H9 (cell line): Measurements from ENCODE around the gene FBN3. TPM values are rescaled to one million over a fixed set of nuclear protein-coding genes. Genes with fewer than 3 reads are reported as not detected.

Experiments
- DNase-seq: peaks from one replicate; pipeline ENCODE4 v3.0.0-alpha.2; 2017
- H2AFZ ChIP-seq: one replicate; pipeline ENCODE4 v1.6.1; 2013; ENCODE audit warnings: mild to moderate bottlenecking, low read length, control low read depth, moderate library complexity
- H2AK5ac ChIP-seq: 2 replicates; pipeline ENCODE4 v1.6.1; 2013; ENCODE audit warnings: low read length, control low read depth, mixed read lengths; ENCODE audit not compliant: insufficient read length
- H2BK120ac ChIP-seq: one replicate; pipeline ENCODE4 v1.6.1; 2013; ENCODE audit warnings: low read depth, mild to moderate bottlenecking, low read length, control low read depth, inconsistent platforms; ENCODE audit not compliant: poor library complexity, severe bottlenecking
- H2BK12ac ChIP-seq: 2 replicates; pipeline ENCODE4 v1.6.1; 2013; ENCODE audit warnings: low read length, control low read depth, mixed read lengths, low read depth; ENCODE audit not compliant: insufficient read length
- H2BK15ac ChIP-seq: 2 replicates; pipeline ENCODE4 v1.6.1; 2013; ENCODE audit warnings: low read depth, low read length, control low read depth
- H2BK20ac ChIP-seq: one replicate; pipeline ENCODE4 v1.6.1; 2013; ENCODE audit warnings: low read depth, mild to moderate bottlenecking, low read length, control low read depth, inconsistent platforms; ENCODE audit not compliant: poor library complexity, severe bottlenecking
- H2BK5ac ChIP-seq: 2 replicates; pipeline ENCODE4 v1.6.1; 2013; ENCODE audit warnings: low read length, control low read depth, mixed read lengths; ENCODE audit not compliant: insufficient read length
- H3K14ac ChIP-seq: 2 replicates; pipeline ENCODE4 v1.6.1; 2013; ENCODE audit warnings: low read length, control low read depth; ENCODE audit not compliant: insufficient read depth
- H3K18ac ChIP-seq: 2 replicates; pipeline ENCODE4 v1.6.1; 2013; ENCODE audit warnings: low read depth, mild to moderate bottlenecking, mixed read lengths, low read length, control low read depth; ENCODE audit not compliant: insufficient read length
- H3K23ac ChIP-seq: 2 replicates; pipeline ENCODE4 v1.6.1; 2013; ENCODE audit warnings: low read length, control low read depth, mixed read lengths, low read depth; ENCODE audit not compliant: insufficient read length
- H3K23me2 ChIP-seq: 2 replicates; pipeline ENCODE4 v1.6.1; 2013; ENCODE audit warnings: low read depth, mild to moderate bottlenecking, mixed read lengths, low read length, control low read depth; ENCODE audit not compliant: insufficient read length, poor library complexity, severe bottlenecking
- H3K27ac ChIP-seq: 2 replicates; pipeline ENCODE4 v1.5.1; 2013; ENCODE audit warnings: low read length, control low read depth, mixed read lengths, low read depth; ENCODE audit not compliant: insufficient read length
- H3K27me3 ChIP-seq: 2 replicates; pipeline ENCODE4 v1.6.1; 2013; ENCODE audit warnings: low read length, control low read depth, inconsistent platforms; ENCODE audit not compliant: insufficient read depth
- H3K4ac ChIP-seq: 2 replicates; pipeline ENCODE4 v1.6.1; 2013; ENCODE audit warnings: low read depth, mild to moderate bottlenecking, control low read depth, inconsistent platforms, low read length, moderate library complexity
- H3K4me1 ChIP-seq: 2 replicates; pipeline ENCODE4 v1.6.1; 2013; ENCODE audit warnings: low read length, control low read depth, inconsistent platforms; ENCODE audit not compliant: insufficient read depth
- H3K4me2 ChIP-seq: 2 replicates; pipeline ENCODE4 v1.6.1; 2013; ENCODE audit warnings: low read length, control low read depth, mixed read lengths; ENCODE audit not compliant: insufficient read length, insufficient read depth
- H3K56ac ChIP-seq: 2 replicates; pipeline ENCODE4 v1.6.1; 2013; ENCODE audit warnings: low read depth, mild to moderate bottlenecking, mixed read lengths, low read length, control low read depth; ENCODE audit not compliant: insufficient read length
- H3K79me1 ChIP-seq: 2 replicates; pipeline ENCODE4 v1.6.1; 2013; ENCODE audit warnings: low read depth, mild to moderate bottlenecking, moderate library complexity, low read length, control low read depth, inconsistent platforms; ENCODE audit not compliant: insufficient read depth, poor library complexity, severe bottlenecking
- H3K79me2 ChIP-seq: 2 replicates; pipeline ENCODE4 v1.6.1; 2013; ENCODE audit warnings: low read length, control low read depth, inconsistent platforms; ENCODE audit not compliant: insufficient read depth
- H3K9ac ChIP-seq: 2 replicates; pipeline ENCODE4 v1.6.1; 2013; ENCODE audit warnings: low read length, control low read depth, mixed read lengths; ENCODE audit not compliant: insufficient read length; ENCODE audit errors: extremely low read depth
- H3K9me3 ChIP-seq: one replicate; pipeline ENCODE4 v1.6.1; 2013; ENCODE audit warnings: low read depth, low read length, inconsistent platforms; ENCODE audit not compliant: control insufficient read depth
- H3T11ph ChIP-seq: one replicate; pipeline ENCODE4 v1.6.1; 2013; ENCODE audit warnings: mild to moderate bottlenecking, low read length, control low read depth, inconsistent platforms
- H4K20me1 ChIP-seq: one replicate; pipeline ENCODE4 v1.6.1; 2013; ENCODE audit not compliant: control insufficient read depth, insufficient read length, insufficient read depth
- H4K5ac ChIP-seq: 2 replicates; pipeline ENCODE4 v1.6.1; 2013; ENCODE audit warnings: low read depth, mild to moderate bottlenecking, mixed read lengths, low read length, control low read depth; ENCODE audit not compliant: insufficient read length
- H4K8ac ChIP-seq: replicated peaks from 2 replicates; pipeline ENCODE4 v1.6.1; 2013; ENCODE audit warnings: low read length, control low read depth, mixed read lengths, low read depth; ENCODE audit not compliant: insufficient read length
- H4K91ac ChIP-seq: 2 replicates; pipeline ENCODE4 v1.6.1; 2013; ENCODE audit warnings: low read depth, mild to moderate bottlenecking, moderate library complexity, mixed read lengths, low read length, control low read depth; ENCODE audit not compliant: insufficient read length
- H3K27ac Mint-ChIP-seq, 3 experiments: 2 replicates in 2 of 3; 3 replicates in 1 of 3; pipeline ENCODE4 v1.8.0; 2020 to 2021; ENCODE audit warnings: mixed read lengths in 3 of 3, mild to moderate bottlenecking in 1 of 3, moderate library complexity in 1 of 3
- H3K27me3 Mint-ChIP-seq: 2 replicates; pipeline ENCODE4 v1.8.0; 2021; ENCODE audit warnings: low read depth, mild to moderate bottlenecking, moderate library complexity, mixed read lengths
- H3K36me3 Mint-ChIP-seq, 3 experiments: 2 replicates in 2 of 3; 3 replicates in 1 of 3; pipeline ENCODE4 v1.8.0; 2020 to 2021; ENCODE audit warnings: low read depth in 3 of 3, mixed read lengths in 3 of 3; ENCODE audit not compliant: insufficient read depth in 1 of 3
- H3K4me1 Mint-ChIP-seq, 2 experiments: 2 replicates each; pipeline ENCODE4 v1.8.0; 2020; ENCODE audit warnings: mixed read lengths in 2 of 2
- H3K4me3 Mint-ChIP-seq, 2 experiments: 2 replicates in 1 of 2; 3 replicates in 1 of 2; pipeline ENCODE4 v1.8.0; 2020 to 2021; ENCODE audit warnings: mild to moderate bottlenecking in 2 of 2, mixed read lengths in 2 of 2, moderate library complexity in 1 of 2
- H3K9me3 Mint-ChIP-seq, 2 experiments: 2 replicates in 1 of 2; 3 replicates in 1 of 2; pipeline ENCODE4 v1.8.0; 2020; ENCODE audit warnings: mild to moderate bottlenecking in 2 of 2, mixed read lengths in 2 of 2, moderate library complexity in 1 of 2
- WGBS: extraction: QIAGEN DNeasy Blood & Tissue Kit; methylation state at CpG from one replicate; pipeline ENCODE4 v1.1.7; 2013; ENCODE audit warnings: missing lambda C conversion rate, low lambda C conversion rate, mixed read lengths; ENCODE audit not compliant: insufficient read length; ENCODE audit errors: extremely low coverage; 5-methylcytosine and 5-hydroxymethylcytosine counted together
- total RNA-seq: library from RNA; stranded (reverse); gene quantifications from 2 replicates; pipeline ENCODE4 v1.2.1, GENCODE V29; 2021
- TF ChIP-seq, protein P1 (sequence below): fragments of 200-600 bp; sonication (generic); conservative IDR thresholded peaks from 3 replicates; pipeline ENCODE4 v1.8.0; 2021; ENCODE audit warnings: antibody characterized with exemption, mild to moderate bottlenecking

FBN3 gene
- total RNA-seq, 1 experiment from 2014 or later: 31.0 TPM

- Histone ChIP-seq H4K91ac (no peak overlapping the region), H2BK15ac (no peak overlapping the region), H3K14ac (no peak overlapping the region), H2BK20ac (no peak overlapping the region), H3K4me1 (no peaks in the 10 kb centered on the region), H4K20me1 (no peaks in the 10 kb centered on the region), H4K8ac (no peak overlapping the region), H3K9me3 (peaks cover under 1% of the 10 kb centered on the region), H3K27ac (no peak overlapping the region), H3K9ac (no peak overlapping the region), H4K5ac (no peak overlapping the region), H3K23ac (no peak overlapping the region), H3K4me2 (no peak overlapping the region), H2BK12ac (no peak overlapping the region), H2BK120ac (no peak overlapping the region), H2AK5ac (no peak overlapping the region), H3K79me1 (no peaks in the 10 kb centered on the region), H3T11ph (no peak overlapping the region), H2BK5ac (no peak overlapping the region), H3K56ac (no peak overlapping the region), H3K4ac (no peak overlapping the region), H2AFZ (no peak overlapping the region), H3K23me2 (no peaks in the 10 kb centered on the region), H3K79me2 (no peaks in the 10 kb centered on the region), H3K18ac (no peak overlapping the region), H3K27me3 (no peaks in the 10 kb centered on the region)
- Mint-ChIP-seq H3K27me3 (0 out of 2 replicates have a peak, but pooled peaks cover 2% of the 10 kb centered on the region), H3K4me3 (no peak overlapping the region), H3K9me3 (peaks cover 5 to 7% of the 10 kb centered on the region in 2 experiments), H3K27ac (peak overlapping the region in 2 of 3 experiments; percentile 37 to 53; a peak in 2 of 7 replicates), H3K36me3 (peaks cover 42 to 67% (median 60%) of the 10 kb centered on the region in 3 experiments), H3K4me1 (no peaks in the 10 kb centered on the region)
- TF ChIP-seq, protein P1, sequence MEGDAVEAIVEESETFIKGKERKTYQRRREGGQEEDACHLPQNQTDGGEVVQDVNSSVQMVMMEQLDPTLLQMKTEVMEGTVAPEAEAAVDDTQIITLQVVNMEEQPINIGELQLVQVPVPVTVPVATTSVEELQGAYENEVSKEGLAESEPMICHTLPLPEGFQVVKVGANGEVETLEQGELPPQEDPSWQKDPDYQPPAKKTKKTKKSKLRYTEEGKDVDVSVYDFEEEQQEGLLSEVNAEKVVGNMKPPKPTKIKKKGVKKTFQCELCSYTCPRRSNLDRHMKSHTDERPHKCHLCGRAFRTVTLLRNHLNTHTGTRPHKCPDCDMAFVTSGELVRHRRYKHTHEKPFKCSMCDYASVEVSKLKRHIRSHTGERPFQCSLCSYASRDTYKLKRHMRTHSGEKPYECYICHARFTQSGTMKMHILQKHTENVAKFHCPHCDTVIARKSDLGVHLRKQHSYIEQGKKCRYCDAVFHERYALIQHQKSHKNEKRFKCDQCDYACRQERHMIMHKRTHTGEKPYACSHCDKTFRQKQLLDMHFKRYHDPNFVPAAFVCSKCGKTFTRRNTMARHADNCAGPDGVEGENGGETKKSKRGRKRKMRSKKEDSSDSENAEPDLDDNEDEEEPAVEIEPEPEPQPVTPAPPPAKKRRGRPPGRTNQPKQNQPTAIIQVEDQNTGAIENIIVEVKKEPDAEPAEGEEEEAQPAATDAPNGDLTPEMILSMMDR: no peak
- no peak for DNase-seq
- no CpG with 5 or more reads among the region's 4 CpGs for WGBS
Measured at GRCh38 chr19:8101311-8101710, 48.1 kb downstream of the FBN3 start.
